ENCODE results near the gene CENPP.

Gene CENPP

DNA sequence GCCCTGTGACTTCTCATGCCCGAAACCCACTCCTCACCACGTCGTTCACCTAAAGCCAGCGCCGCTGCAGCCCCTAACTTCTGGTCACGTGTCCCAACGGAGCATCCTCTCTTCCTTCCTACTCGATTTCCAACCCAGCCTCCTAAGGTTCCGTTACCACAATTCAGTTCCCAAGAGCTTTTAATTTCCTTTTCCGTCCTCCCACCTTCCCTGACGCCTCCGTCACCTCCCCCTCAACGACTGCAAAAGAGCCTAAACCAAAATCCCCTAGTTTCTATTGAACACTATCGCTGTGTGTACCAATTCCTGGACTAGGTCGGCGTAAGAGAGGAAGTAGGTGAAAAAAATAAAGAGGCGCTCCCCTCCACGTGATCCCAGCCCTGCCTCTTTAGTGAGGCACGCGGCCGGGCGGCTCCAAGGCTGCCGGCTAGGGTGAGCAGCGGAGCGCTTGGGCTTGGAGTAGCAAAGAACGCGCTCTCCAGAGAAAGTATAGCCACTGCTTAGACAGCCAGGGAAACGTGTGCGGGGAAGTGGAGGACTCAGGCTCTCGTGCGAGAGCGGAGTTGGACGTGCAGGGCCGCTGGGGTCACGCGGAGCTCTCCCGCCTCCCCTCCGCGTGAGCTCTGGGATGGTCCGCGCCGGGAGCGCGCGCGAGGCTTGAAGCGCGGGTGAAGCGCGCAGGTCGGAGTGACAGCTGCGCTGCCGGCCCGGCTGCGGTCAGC is at the start of gene CENPP, which contains the start of gene NOL8:
Gene CENPP, plus strand, starts transcription at position 685 of the 722 bp plus-strand sequence.
Gene NOL8, minus strand, starts transcription at position 82 of the 722 bp plus-strand sequence. CDS start 1,189 bp downstream, outside the sequence.
- TF ChIP-seq, protein P1, sequence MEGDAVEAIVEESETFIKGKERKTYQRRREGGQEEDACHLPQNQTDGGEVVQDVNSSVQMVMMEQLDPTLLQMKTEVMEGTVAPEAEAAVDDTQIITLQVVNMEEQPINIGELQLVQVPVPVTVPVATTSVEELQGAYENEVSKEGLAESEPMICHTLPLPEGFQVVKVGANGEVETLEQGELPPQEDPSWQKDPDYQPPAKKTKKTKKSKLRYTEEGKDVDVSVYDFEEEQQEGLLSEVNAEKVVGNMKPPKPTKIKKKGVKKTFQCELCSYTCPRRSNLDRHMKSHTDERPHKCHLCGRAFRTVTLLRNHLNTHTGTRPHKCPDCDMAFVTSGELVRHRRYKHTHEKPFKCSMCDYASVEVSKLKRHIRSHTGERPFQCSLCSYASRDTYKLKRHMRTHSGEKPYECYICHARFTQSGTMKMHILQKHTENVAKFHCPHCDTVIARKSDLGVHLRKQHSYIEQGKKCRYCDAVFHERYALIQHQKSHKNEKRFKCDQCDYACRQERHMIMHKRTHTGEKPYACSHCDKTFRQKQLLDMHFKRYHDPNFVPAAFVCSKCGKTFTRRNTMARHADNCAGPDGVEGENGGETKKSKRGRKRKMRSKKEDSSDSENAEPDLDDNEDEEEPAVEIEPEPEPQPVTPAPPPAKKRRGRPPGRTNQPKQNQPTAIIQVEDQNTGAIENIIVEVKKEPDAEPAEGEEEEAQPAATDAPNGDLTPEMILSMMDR (IDR thresholded peaks at IDR 0.05): no peak
- Histone ChIP-seq H3K27me3 (no peaks in the 10 kb centered on the region), H3K9me3 (no peaks in the 10 kb centered on the region)

DNA sequence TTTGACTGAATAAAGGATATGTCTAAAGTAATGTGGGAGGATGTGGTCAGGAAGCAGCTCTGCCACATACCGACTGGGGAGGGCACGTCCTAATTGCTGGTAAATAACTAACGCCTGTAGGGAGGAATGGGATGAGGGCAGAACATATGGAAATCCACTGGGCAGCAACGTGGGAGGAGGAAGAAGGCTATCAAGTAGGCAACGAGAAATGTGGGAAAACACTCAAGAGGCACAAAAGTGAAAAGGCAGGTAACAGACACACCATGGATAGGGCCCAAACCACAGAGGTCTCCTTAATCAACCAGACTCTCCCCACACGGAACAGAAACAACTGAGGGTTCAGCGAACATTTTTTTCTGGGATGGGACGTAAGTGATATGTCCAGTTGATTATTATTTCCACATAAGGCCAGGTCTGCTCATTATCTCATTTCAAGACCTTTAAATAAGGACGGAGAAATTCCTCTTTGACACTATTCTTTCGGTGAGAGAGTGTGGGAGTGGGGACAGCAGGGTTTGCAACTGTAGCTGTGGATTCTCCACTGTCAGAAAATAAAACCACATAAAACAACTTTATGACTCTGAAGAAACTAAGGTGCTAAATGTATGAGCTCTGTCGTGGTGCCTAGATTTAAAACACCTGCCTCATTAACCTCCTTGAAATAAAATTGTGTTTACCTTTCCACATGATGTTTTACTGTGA is 49.3 kb upstream of the CENPP start:
- Histone ChIP-seq H3K9me3 (no peaks in the 10 kb centered on the region), H3K4me1 (ENCODE audit: control insufficient read depth in 1 of 2, insufficient read depth in 1 of 2, low read depth in 1 of 2, low read length in 1 of 2) (peaks cover 16 to 23% of the 10 kb centered on the region in 2 experiments), H3K36me3 (peaks cover 12% of the 10 kb centered on the region), H3K4me3 (ENCODE audit: low read depth in 1 of 2, low read length in 1 of 2) (peak overlapping the region in 1 of 2 experiments; percentile 19), H3K27me3 (no peaks in the 10 kb centered on the region), H3K27ac (peak overlapping the region; percentile 59)
- TF ChIP-seq, protein P1 (IDR thresholded peaks at IDR 0.05): no peak

More for the DNA sequence above, at the start of gene CENPP, which contains the start of gene NOL8:
- Histone ChIP-seq H3K4me1 (ENCODE audit: control insufficient read depth in 1 of 2, insufficient read depth in 1 of 2, low read depth in 1 of 2, low read length in 1 of 2) (peaks cover 23 to 32% of the 10 kb centered on the region in 2 experiments), H3K4me3 (ENCODE audit: low read depth in 1 of 2, low read length in 1 of 2) (peak within 1 kb of the TSS; percentile 72 to 97), H3K36me3 (peaks cover 4% of the 10 kb centered on the region), H3K27ac (peak within 1 kb of the TSS; percentile 91)

- H3K9me3 ChIP-seq: no peaks in the 10 kb centered on the region
- TF ChIP-seq, protein P1 (IDR thresholded peaks at IDR 0.05): no peak
- H3K36me3 ChIP-seq: peaks cover 4% of the 10 kb centered on the region
- H3K27me3 ChIP-seq: no peaks in the 10 kb centered on the region
- no peak overlapping the region for H3K27ac ChIP-seq
- H3K4me1 ChIP-seq (ENCODE audit: control insufficient read depth in 1 of 2, insufficient read depth in 1 of 2, low read depth in 1 of 2, low read length in 1 of 2): peaks cover 16 to 23% of the 10 kb centered on the region in 2 experiments
- H3K4me3 ChIP-seq (ENCODE audit: low read depth in 1 of 2, low read length in 1 of 2): no peak overlapping the region
Observed at GRCh38 chr9:92278110-92278509, 47.6 kb upstream of the CENPP start.

GRCh38 chr9:92279302-92279701 is 46.5 kb upstream of the CENPP start:
- Histone ChIP-seq H3K4me3 (ENCODE audit: low read depth in 1 of 2, low read length in 1 of 2) (no peak overlapping the region), H3K9me3 (no peaks in the 10 kb centered on the region), H3K4me1 (ENCODE audit: control insufficient read depth in 1 of 2, insufficient read depth in 1 of 2, low read depth in 1 of 2, low read length in 1 of 2) (peaks cover 16 to 23% of the 10 kb centered on the region in 2 experiments), H3K27me3 (no peaks in the 10 kb centered on the region), H3K36me3 (peaks cover 2% of the 10 kb centered on the region), H3K27ac (no peak overlapping the region)
- TF ChIP-seq, protein P1 (IDR thresholded peaks at IDR 0.05): no peak

DNA sequence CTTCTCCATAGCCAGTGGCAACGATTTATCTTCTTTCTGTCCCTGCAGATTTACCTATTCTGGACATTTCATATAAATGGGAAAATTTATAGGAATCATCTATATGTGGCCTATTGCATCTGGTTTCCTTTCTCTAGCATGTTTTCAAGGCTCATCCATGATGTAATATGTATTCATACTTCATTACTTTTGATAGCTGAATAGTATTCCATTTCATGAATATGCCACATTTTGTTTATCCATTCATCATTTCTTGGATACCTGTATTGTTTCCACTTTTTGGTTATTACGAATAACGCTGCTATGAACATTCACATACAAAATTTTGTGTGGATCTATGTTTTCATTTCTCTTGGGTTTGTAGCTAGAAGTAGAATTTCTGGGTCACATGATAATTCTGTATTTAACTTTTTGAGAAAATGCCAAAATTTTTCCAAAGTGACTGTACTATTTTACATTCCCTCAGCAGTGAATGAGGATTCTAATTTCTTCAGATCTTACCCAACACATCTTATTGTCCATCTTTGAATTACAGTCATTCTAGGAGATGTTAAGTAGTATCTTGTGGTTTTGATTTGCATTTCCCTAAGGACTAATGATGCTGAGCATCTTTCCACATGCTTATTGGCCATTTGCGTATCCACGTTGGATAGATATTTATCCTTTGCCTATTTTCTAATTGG is 35.9 kb upstream of the CENPP start:
- no peak overlapping the region for H3K4me3 ChIP-seq (ENCODE audit: low read depth in 1 of 2, low read length in 1 of 2)
- TF ChIP-seq, protein P1 (IDR thresholded peaks at IDR 0.05): no peak
- H3K9me3 ChIP-seq: no peaks in the 10 kb centered on the region
- peaks cover 17 to 21% of the 10 kb centered on the region in 2 experiments for H3K4me1 ChIP-seq (ENCODE audit: control insufficient read depth in 1 of 2, insufficient read depth in 1 of 2, low read depth in 1 of 2, low read length in 1 of 2)
- H3K27ac ChIP-seq: no peak overlapping the region
- H3K36me3 ChIP-seq: peaks cover 7% of the 10 kb centered on the region
- no peaks in the 10 kb centered on the region for H3K27me3 ChIP-seq
